Smooth muscle cell (in vitro differentiated cells): ENCODE data around the gene FRMPD4. TPM values are rescaled to one million over a fixed set of nuclear protein-coding genes. Genes with fewer than 3 reads are reported as not detected.

Experiments used
- DNase-seq: peaks from one replicate; lab custom pipeline; 2025; ENCODE audit not compliant: unreplicated experiment; lab: John Stamatoyannopoulos, UW
- H2AFZ ChIP-seq: fragments of 200-600 bp; sonication (generic); 2 replicates; pipeline ENCODE4 v1.6.0; 2016; ENCODE audit warnings: antibody characterized with exemption, low read depth, mild to moderate bottlenecking
- H3F3A ChIP-seq: fragments of 200-600 bp; sonication (generic); 2 replicates; pipeline ENCODE4 v1.6.0; 2017; ENCODE audit warnings: antibody characterized with exemption, low read depth
- H3K27ac ChIP-seq: fragments of 200-600 bp; sonication (generic); 2 replicates; pipeline ENCODE4 v1.5.1; 2016; ENCODE audit warnings: low read depth, mild to moderate bottlenecking
- H3K27me3 ChIP-seq: fragments of 200-600 bp; sonication (generic); 2 replicates; pipeline ENCODE4 v1.6.1; 2016; ENCODE audit warnings: low read depth, mild to moderate bottlenecking
- H3K36me3 ChIP-seq: fragments of 200-600 bp; sonication (generic); 2 replicates; pipeline ENCODE4 v1.5.1; 2016; ENCODE audit warnings: low read depth
- H3K4me1 ChIP-seq: fragments of 200-600 bp; sonication (generic); 2 replicates; pipeline ENCODE4 v1.5.1; 2016; ENCODE audit warnings: low read depth
- H3K4me2 ChIP-seq: fragments of 200-600 bp; sonication (generic); 2 replicates; pipeline ENCODE4 v1.6.0; 2016; ENCODE audit warnings: mild to moderate bottlenecking
- H3K4me3 ChIP-seq: fragments of 200-600 bp; sonication (generic); 2 replicates; pipeline ENCODE4 v1.5.1; 2016; ENCODE audit warnings: mild to moderate bottlenecking
- H3K79me2 ChIP-seq: fragments of 200-600 bp; sonication (generic); 2 replicates; pipeline ENCODE4 v1.6.0; 2016; ENCODE audit warnings: low read depth, mild to moderate bottlenecking
- H3K9ac ChIP-seq: fragments of 200-600 bp; sonication (generic); 2 replicates; pipeline ENCODE4 v1.6.0; 2016; ENCODE audit warnings: low read depth
- H3K9me3 ChIP-seq: fragments of 200-600 bp; sonication (generic); replicated peaks from 2 replicates; pipeline ENCODE4 v1.5.1; 2016; ENCODE audit warnings: low read depth
- H4K20me1 ChIP-seq: fragments of 200-600 bp; sonication (generic); 2 replicates; pipeline ENCODE4 v1.6.0; 2016; ENCODE audit warnings: low read depth
- WGBS: methylation state at CpG from one replicate; pipeline ENCODE4 v1.1.7; 2016; ENCODE audit warnings: low lambda C conversion rate; 5-methylcytosine and 5-hydroxymethylcytosine counted together
- polyA plus RNA-seq: library from polyadenylated mRNA; unstranded; fragments of >200 nt; fragmentation: Nextera tagmentation; extraction: Ambion mirVana; gene quantifications from 2 replicates; pipeline ENCODE4 v1.2.1, GENCODE V29; 2016
- total RNA-seq: library from RNA; depleted of rRNA; stranded (reverse); fragments of >200 nt; gene quantifications from 2 replicates; pipeline ENCODE4 v1.2.3, GENCODE V29; 2014
- TF ChIP-seq, protein P1 (sequence below): fragments of 200-600 bp; sonication (generic); IDR thresholded peaks from 2 replicates; pipeline ENCODE4 v1.5.1; 2017; ENCODE audit warnings: borderline replicate concordance, mild to moderate bottlenecking, antibody characterized with exemption; ENCODE audit not compliant: insufficient read depth, poor library complexity, severe bottlenecking

Gene FRMPD4
- total and polyA plus RNA-seq, 2 experiments from 2014 or later = 0.13 TPM; not detected in 1

- no peaks in the 10 kb centered on the region for H3K9me3 ChIP-seq
Measured at GRCh38 chrX:12423346-12423745, 285.1 kb downstream of the FRMPD4 start.

DNA sequence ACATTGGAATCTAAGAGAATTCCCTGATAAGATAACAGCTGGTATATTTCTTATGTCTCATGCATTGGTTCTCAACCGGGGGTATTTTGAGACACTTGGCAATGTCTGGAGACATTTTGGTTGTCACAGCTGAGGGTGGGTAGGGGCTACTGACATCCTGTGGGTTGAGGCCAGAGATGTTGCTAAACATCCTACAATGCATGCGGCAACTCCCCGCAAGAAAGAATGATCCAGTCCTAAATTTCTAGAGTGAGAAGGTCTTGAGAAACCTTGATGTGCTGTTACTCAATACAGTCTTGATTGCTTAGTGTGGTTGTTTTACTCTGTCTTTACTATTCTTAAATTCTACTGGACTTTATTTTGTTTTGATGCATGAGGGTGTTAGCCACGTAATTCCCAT, 287.2 kb downstream of the FRMPD4 start:
- Histone ChIP-seq H3K4me1 (no peaks in the 10 kb centered on the region), H4K20me1 (no peaks in the 10 kb centered on the region), H2AFZ (no peak overlapping the region)

More at GRCh38 chrX:12423346-12423745, 285.1 kb downstream of the FRMPD4 start:
- Histone ChIP-seq H3F3A (no peaks in the 10 kb centered on the region), H3K9ac (no peak overlapping the region), H3K79me2 (no peaks in the 10 kb centered on the region), H3K4me2 (no peak overlapping the region), H3K4me3 (no peak overlapping the region), H3K36me3 (no peaks in the 10 kb centered on the region), H2AFZ (no peak overlapping the region), H4K20me1 (no peaks in the 10 kb centered on the region), H3K27me3 (no peaks in the 10 kb centered on the region), H3K4me1 (no peaks in the 10 kb centered on the region), H3K27ac (no peak overlapping the region)
- TF ChIP-seq, protein P1, sequence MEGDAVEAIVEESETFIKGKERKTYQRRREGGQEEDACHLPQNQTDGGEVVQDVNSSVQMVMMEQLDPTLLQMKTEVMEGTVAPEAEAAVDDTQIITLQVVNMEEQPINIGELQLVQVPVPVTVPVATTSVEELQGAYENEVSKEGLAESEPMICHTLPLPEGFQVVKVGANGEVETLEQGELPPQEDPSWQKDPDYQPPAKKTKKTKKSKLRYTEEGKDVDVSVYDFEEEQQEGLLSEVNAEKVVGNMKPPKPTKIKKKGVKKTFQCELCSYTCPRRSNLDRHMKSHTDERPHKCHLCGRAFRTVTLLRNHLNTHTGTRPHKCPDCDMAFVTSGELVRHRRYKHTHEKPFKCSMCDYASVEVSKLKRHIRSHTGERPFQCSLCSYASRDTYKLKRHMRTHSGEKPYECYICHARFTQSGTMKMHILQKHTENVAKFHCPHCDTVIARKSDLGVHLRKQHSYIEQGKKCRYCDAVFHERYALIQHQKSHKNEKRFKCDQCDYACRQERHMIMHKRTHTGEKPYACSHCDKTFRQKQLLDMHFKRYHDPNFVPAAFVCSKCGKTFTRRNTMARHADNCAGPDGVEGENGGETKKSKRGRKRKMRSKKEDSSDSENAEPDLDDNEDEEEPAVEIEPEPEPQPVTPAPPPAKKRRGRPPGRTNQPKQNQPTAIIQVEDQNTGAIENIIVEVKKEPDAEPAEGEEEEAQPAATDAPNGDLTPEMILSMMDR = no peak
- WGBS = 73% methylated on average over 1 of the region's 1 CpG
- DNase-seq = no peak

DNA sequence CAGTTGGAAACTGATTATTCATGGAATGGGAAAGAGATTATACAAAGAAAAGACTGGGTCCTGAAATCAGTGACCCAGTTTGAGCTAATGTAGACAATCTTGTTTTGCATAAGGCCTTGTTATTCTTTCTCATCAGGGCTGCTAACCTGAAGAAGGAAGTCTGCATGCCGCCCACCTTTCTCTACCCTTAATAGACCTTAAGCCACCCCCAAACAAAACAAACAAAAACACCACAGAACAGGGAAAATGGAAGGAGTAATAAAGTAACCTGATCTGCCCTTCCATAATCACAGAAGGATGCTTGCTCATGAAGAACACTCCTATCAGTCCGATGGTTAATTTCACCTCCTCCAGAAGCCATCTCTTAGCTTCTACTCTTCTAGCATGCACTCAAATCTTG, 288.1 kb downstream of the FRMPD4 start:
- no peaks in the 10 kb centered on the region for H3F3A ChIP-seq
- H3K36me3 ChIP-seq = no peaks in the 10 kb centered on the region
- no peaks in the 10 kb centered on the region for H3K9me3 ChIP-seq
- 90% methylated on average over 2 of the region's 2 CpGs for WGBS
- H3K4me2 ChIP-seq = no peak overlapping the region
- H3K9ac ChIP-seq = no peak overlapping the region
- H3K27me3 ChIP-seq = no peaks in the 10 kb centered on the region
- DNase-seq = no peak
- TF ChIP-seq, protein P1 = no peak
- no peaks in the 10 kb centered on the region for H3K79me2 ChIP-seq
- H3K4me1 ChIP-seq = no peaks in the 10 kb centered on the region
- no peak overlapping the region for H3K4me3 ChIP-seq
- no peak overlapping the region for H3K27ac ChIP-seq
- H4K20me1 ChIP-seq = no peaks in the 10 kb centered on the region
- no peak overlapping the region for H2AFZ ChIP-seq

More for the DNA sequence above, 287.2 kb downstream of the FRMPD4 start:
- no peak for DNase-seq
- Histone ChIP-seq H3K9me3 (no peaks in the 10 kb centered on the region), H3K4me2 (no peak overlapping the region), H3K79me2 (no peaks in the 10 kb centered on the region), H3K36me3 (no peaks in the 10 kb centered on the region), H3K27ac (no peak overlapping the region), H3K4me3 (no peak overlapping the region), H3K9ac (no peak overlapping the region), H3F3A (no peaks in the 10 kb centered on the region), H3K27me3 (no peaks in the 10 kb centered on the region)
- 79% methylated on average over 4 of the region's 4 CpGs for WGBS
- TF ChIP-seq, protein P1 = no peak

- H4K20me1 ChIP-seq = no peaks in the 10 kb centered on the region
- no peaks in the 10 kb centered on the region for H3K79me2 ChIP-seq
- 68% methylated on average over 1 of the region's 1 CpG for WGBS
- no peaks in the 10 kb centered on the region for H3K9me3 ChIP-seq
- TF ChIP-seq, protein P1 = no peak
- no peak overlapping the region for H3K27ac ChIP-seq
- no peaks in the 10 kb centered on the region for H3K27me3 ChIP-seq
- no peak overlapping the region for H2AFZ ChIP-seq
- H3K36me3 ChIP-seq = no peaks in the 10 kb centered on the region
- H3K9ac ChIP-seq = no peak overlapping the region
- H3K4me2 ChIP-seq = no peak overlapping the region
- no peak overlapping the region for H3K4me3 ChIP-seq
- no peak for DNase-seq
- no peaks in the 10 kb centered on the region for H3F3A ChIP-seq
- no peaks in the 10 kb centered on the region for H3K4me1 ChIP-seq
Measured at GRCh38 chrX:12434493-12434892, 296.2 kb downstream of the FRMPD4 start.
